GM18861 (cell line): ENCODE measurements around the gene SCLY.

Experiments used
- ATAC-seq: cut with Tn5 transposase; IDR thresholded peaks from one replicate; pipeline ENCODE4 v1.9.1; 2021; ENCODE audit not compliant: unreplicated experiment

Gene SCLY

GRCh38 chr2:238124488-238125126 lies 63.8 kb downstream of the SCLY start:
- no peak for ATAC-seq

GRCh38 chr2:238125127-238125885 lies 64.5 kb downstream of the SCLY start:
- no peak for ATAC-seq

DNA sequence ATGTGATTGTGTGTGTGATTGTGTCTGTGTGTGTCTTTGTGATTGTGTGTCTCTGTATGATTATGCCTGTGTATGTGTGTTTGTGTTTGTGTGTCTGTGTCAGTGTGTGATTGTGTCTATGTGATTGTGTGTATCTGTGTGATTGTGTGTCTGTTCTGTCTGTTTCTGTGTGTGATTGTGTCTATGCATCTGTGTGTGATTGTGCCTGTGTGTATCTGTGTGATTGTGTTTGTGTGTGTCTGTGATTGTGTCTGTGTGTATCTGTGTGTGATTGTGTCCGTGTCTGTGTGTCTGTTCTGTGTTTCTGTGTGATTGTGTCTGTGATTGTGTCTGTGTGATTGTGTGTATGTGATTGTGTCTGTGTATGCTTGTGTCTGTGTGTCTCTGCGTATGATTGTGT lies 65.5 kb downstream of the SCLY start:
- no peak for ATAC-seq

DNA sequence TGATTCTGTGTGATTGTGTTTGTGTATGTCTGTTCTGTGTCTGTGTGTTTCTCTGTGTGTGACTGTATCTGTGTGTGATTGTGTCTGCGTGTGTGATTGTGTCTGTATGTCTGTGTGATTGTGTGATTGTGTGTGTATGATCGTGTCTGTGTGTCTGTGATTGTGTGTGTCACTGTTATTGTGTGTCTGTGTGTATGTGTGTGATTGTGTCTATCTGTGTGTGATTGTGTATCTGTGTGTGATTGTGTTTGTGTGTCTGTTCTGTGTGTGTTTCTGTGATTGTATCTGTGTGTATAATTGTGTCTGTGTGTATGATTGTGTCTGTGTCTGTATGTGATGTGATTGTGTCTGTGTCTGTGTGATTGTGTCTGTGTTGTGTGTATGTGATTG lies 66.0 kb downstream of the SCLY start:
- no peak for ATAC-seq

DNA sequence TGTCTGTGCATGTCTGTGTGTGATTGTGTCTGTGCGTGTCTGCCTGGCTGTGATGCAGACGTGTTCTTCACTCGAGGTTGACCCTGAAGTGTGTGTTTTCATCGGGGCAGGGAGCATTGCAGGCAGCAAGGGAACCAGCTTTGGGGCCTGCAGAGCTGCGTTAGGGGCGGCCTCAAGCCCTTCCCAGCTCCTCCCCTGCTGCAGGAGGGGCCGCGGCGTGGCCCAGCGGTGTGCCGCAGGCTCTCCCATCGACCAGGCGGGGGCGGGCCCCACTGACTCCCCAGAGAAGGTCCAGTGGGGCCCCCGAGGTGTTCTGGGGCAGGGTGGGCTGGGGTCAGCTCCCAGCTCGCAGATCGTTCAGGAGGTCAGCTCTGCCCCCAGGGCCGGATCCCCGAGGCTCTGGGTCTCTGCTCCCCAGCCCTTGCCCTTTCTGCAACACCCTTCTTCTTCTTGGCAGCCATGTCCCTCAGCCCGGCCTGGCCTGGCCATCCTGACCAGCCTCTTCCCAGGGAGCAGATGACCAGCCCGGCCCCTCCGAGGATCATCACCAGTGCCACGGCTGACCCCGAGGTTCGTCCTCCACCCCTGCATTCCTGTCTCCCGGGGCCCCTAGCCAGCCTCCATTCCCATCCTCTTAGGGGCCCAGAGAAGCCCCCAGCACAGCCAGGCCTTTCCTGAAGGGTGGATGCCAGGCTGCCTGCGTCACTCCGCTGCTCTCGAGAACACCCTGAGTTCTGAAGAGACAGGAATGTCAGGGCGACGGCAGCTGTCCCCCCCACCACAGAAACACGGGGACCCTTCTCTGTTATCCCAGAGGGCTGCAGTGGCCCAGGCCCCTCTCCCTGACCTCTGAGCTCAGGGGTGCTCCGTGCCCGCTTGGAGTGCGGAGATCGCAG lies 66.6 kb downstream of the SCLY start:
- no peak for ATAC-seq

- ATAC-seq = no peak
These were observed 67.2 kb downstream of the SCLY start for GRCh38 chr2:238128061-238128440.

DNA sequence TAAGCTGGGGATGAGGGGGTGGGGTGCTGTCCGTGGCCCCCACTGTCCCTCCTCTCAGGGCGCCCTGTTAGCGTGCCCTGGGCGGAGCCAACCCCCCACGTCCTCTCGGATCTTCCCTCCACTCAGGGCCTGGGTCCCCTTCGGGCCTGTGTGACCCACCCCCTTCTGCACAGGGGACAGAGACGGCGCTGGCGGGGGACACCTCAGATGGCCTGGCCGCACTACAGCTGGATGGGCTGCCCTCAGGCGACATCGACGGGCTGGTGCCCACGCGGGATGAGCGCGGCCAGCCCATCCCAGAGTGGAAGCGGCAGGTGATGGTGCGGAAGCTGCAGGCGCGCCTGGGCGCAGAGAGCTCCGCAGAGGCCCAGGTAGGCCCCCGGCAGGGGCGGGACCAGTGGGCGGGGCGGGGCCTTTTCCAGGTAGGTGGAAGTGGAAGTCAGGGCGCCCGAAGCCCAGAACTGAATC lies 67.8 kb downstream of the SCLY start:
- no peak for ATAC-seq

DNA sequence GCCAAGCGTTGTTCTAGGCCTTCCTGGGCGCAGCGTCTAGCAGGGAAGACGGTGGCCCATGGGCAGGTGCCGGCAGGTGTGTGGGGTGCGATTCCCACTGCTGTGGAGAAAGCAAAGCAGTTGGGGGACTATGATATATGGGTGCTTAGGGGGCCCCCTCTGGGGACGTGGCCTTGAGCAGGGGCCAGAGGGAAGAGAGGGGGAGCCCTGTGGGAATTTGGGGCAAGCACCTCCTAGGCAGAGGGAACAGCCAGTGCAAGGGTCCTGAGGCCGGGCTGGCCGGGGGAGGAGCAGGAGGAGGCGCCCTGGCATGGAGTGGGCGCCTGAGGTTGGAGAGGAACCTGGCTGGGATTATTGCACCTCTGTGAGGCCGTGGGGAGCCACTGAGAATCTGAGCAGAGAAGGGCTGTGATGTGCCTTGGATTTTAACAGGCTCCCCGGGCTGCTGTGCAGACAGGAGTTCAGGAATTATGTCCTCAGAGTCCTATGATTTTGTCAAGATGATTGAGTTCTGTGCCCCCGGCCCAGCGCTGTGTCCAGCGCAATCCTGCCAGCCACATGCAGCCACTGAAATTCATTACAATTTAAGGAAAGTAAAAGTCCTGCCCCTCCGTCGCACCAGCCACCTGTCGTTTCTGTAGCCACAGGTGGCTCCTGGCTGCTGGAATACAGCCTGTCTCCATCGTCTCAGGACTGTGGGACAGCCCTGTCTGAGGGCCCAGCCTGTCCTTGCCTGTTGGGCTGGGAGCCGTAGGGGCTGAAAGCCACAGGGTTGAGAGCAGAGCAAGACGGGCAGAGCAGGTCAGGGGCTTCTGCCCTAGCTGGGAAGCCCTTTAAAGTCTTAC lies 68.6 kb downstream of the SCLY start:
- no peak for ATAC-seq

GRCh38 chr2:238130111-238130695 lies 69.4 kb downstream of the SCLY start:
- no peak for ATAC-seq

DNA sequence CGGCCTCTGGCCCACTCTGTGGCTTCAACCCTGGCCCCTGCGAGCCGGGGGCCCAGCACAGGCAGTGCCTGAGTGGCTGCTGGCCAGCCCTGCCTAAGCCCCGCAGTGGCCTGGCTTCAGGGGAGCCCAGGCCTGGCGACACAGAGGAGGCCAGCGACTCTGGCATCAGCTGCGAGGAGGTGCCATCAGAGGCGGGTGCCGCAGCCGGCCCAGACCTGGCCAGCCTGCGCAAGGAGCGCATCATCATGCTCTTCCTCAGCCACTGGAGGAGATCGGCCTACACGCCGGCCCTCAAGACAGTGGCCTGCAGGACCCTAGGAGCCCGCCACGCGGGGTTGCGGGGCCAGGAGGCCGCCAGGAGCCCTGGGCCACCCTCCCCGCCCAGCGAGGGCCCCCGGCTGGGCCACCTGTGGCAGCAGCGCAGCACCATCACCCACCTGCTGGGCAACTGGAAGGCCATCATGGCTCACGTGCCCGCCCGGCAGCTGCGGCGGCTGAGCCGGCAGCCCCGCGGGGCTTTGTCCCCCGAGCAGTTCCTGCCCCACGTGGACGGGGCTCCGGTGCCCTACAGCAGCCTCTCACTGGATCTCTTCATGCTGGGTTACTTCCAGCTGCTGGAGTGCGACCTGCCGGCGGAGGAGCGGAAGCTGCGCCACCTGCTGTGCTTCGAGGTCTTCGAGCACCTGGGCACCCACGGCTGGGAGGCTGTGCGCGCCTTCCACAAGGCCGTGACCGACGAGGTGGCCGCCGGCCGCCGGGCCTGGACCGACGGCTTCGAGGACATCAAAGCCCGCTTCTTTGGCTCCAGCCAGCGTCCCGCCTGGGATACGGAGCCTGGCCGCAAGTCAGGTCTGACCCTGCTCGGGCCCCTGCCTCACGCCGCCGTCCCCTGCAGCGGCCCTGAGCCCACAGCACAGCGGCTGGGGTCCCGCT lies 70.2 kb downstream of the SCLY start:
- ATAC-seq = no peak

- ATAC-seq = no peak
These were observed 71.1 kb downstream of the SCLY start for GRCh38 chr2:238131761-238132462.

- ATAC-seq = no peak
These were observed 72.0 kb downstream of the SCLY start for GRCh38 chr2:238132463-238133450.

GRCh38 chr2:238133499-238134392 lies 72.9 kb downstream of the SCLY start:
- ATAC-seq = no peak

- no peak for ATAC-seq
These were observed 73.6 kb downstream of the SCLY start for GRCh38 chr2:238134393-238134785.

DNA sequence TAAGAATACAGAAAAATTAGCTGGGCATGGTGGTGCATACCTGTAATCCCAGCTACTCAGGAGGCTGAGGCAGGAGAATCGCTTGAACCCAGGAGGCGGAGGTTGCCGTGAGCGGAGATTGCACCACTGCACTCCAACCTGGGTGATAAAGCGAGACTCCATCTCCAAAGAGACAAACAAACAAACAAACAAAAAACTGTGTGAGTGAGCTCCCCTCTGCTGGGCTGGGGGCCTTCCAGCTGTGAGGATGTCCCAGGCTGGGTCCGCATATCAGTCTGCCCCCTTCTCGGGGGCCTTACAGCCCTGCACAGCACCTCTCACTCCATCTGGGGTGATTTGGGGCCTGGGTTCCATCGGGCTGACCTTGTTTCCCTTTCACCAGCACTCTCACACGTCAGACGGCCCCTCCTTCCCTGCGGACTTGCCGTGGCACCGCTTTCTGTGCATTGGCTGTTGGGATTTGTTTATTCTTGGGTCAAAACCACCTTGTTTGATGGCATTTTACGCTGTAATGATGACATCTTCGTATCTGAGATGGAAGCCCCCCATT lies 74.9 kb downstream of the SCLY start:
- no peak for ATAC-seq

GRCh38 chr2:238136820-238137537 lies 76.2 kb downstream of the SCLY start:
- ATAC-seq = no peak
